ENCODE results near the gene GBGT1.

Gene GBGT1

GRCh38 chr9:133147412-133148198 lies 16.1 kb downstream of the GBGT1 start:
- peak overlapping the region; percentile 68 for H3K27ac ChIP-seq (ENCODE audit: low read length)
- H3K4me1 ChIP-seq (ENCODE audit: low read length) = peaks cover 14% of the 10 kb centered on the region
- peaks cover 60% of the 10 kb centered on the region for H3K79me2 ChIP-seq (ENCODE audit: low read length)
- H3K4me3 ChIP-seq (ENCODE audit: low read length) = peak overlapping the region; percentile 96
- no peak overlapping the region for H2AFZ ChIP-seq (ENCODE audit: low read depth, low read length)
- H3K27me3 ChIP-seq (ENCODE audit: low read depth, low read length) = no peaks in the 10 kb centered on the region
- H3K36me3 ChIP-seq (replicated peaks; ENCODE audit: low read depth, low read length) = peaks cover 4% of the 10 kb centered on the region
- peak overlapping the region; percentile 88 for H3K4me2 ChIP-seq (ENCODE audit: low read length)
- TF ChIP-seq EZH2phosphoT487 (IDR thresholded peaks at IDR 0.05; ENCODE audit: low read depth) (no peak), CTCF (IDR thresholded peaks at IDR 0.05; ENCODE audit: low read depth, low read length) (peak; percentile 82)
- H3K9me3 ChIP-seq (ENCODE audit: insufficient read depth, low read length) = no peaks in the 10 kb centered on the region
- H3K9ac ChIP-seq (ENCODE audit: low read length) = peak overlapping the region; percentile 88
- H4K20me1 ChIP-seq (ENCODE audit: insufficient read depth, low read length) = peaks cover 47% of the 10 kb centered on the region

- no peak overlapping the region for H2AFZ ChIP-seq (ENCODE audit: low read depth, low read length)
- H3K27me3 ChIP-seq (ENCODE audit: low read depth, low read length) = no peaks in the 10 kb centered on the region
- H3K9me3 ChIP-seq (ENCODE audit: insufficient read depth, low read length) = no peaks in the 10 kb centered on the region
- peaks cover 54% of the 10 kb centered on the region for H4K20me1 ChIP-seq (ENCODE audit: insufficient read depth, low read length)
- no peak overlapping the region for H3K9ac ChIP-seq (ENCODE audit: low read length)
- H3K4me1 ChIP-seq (ENCODE audit: low read length) = peaks cover 18% of the 10 kb centered on the region
- peak overlapping the region; percentile 96; the same call in 1 of the 2 replicates for H3K4me3 ChIP-seq (ENCODE audit: low read length)
- peaks cover 67% of the 10 kb centered on the region for H3K79me2 ChIP-seq (ENCODE audit: low read length)
- no peak overlapping the region for H3K27ac ChIP-seq (ENCODE audit: low read length)
- peak overlapping the region; percentile 88 for H3K4me2 ChIP-seq (ENCODE audit: low read length)
- TF ChIP-seq EZH2phosphoT487 (IDR thresholded peaks at IDR 0.05; ENCODE audit: low read depth) (no peak), CTCF (IDR thresholded peaks at IDR 0.05; ENCODE audit: low read depth, low read length) (no peak)
- peaks cover 4% of the 10 kb centered on the region for H3K36me3 ChIP-seq (replicated peaks; ENCODE audit: low read depth, low read length)
These were observed 16.8 kb downstream of the GBGT1 start for GRCh38 chr9:133146746-133147411.

- H3K4me2 ChIP-seq (ENCODE audit: low read length) = peak overlapping the region; percentile 95
- TF ChIP-seq CTCF (IDR thresholded peaks at IDR 0.05; ENCODE audit: low read depth, low read length) = no peak
- no peak for TF ChIP-seq EZH2phosphoT487 (IDR thresholded peaks at IDR 0.05; ENCODE audit: low read depth)
- peaks cover 84% of the 10 kb centered on the region for H3K79me2 ChIP-seq (ENCODE audit: low read length)
- H3K36me3 ChIP-seq (replicated peaks; ENCODE audit: low read depth, low read length) = peaks cover 4% of the 10 kb centered on the region
- H3K27me3 ChIP-seq (ENCODE audit: low read depth, low read length) = no peaks in the 10 kb centered on the region
- H3K9me3 ChIP-seq (ENCODE audit: insufficient read depth, low read length) = no peaks in the 10 kb centered on the region
- H2AFZ ChIP-seq (ENCODE audit: low read depth, low read length) = no peak overlapping the region
- peaks cover 18% of the 10 kb centered on the region for H3K4me1 ChIP-seq (ENCODE audit: low read length)
- H4K20me1 ChIP-seq (ENCODE audit: insufficient read depth, low read length) = peaks cover 71% of the 10 kb centered on the region
- no peak overlapping the region for H3K27ac ChIP-seq (ENCODE audit: low read length)
- H3K9ac ChIP-seq (ENCODE audit: low read length) = no peak overlapping the region
- peak overlapping the region; percentile 77; the same call in 1 of the 2 replicates for H3K4me3 ChIP-seq (ENCODE audit: low read length)
These were observed 18.5 kb downstream of the GBGT1 start for GRCh38 chr9:133144904-133145851.
